ENCODE measurements around the gene MDH2. TPM values are rescaled to one million over a fixed set of nuclear protein-coding genes. Genes with fewer than 3 reads are reported as not detected.

The MDH2 gene
- 54.0 and 62.2 TPM in 2 replicates for total RNA-seq

GRCh38 chr7:76047811-76048667 is at the start of gene MDH2, which contains the start of gene STYXL1:
Gene MDH2, plus strand, starts transcription at chr7:76048106. Its CDS starts 55 bp downstream, at chr7:76048161.
Gene STYXL1, minus strand, starts transcription at chr7:76048000. Its CDS starts 17,477 bp downstream, at chr7:76030523.

Other genes with a start within 250 kb of the MDH2 start
- not detected in 2 replicates for gene CCL24, start 234.3 kb upstream of the MDH2 start, total RNA-seq
- gene RHBDD2, start 169.1 kb upstream of the MDH2 start, total RNA-seq: 13.3 and 14.5 TPM in 2 replicates
- gene POR, start 133.0 kb upstream of the MDH2 start, total RNA-seq: 57.6 and 91.3 TPM in 2 replicates
- 37.3 and 42.9 TPM in 2 replicates for gene TMEM120A, start 53.5 kb upstream of the MDH2 start, total RNA-seq
- 37.4 and 44.9 TPM in 2 replicates for gene STYXL1, start 106 bp upstream of the MDH2 start, total RNA-seq
- under 0.01 TPM in 1 of 2 replicates, not detected in the other for gene SRRM3, start 153.8 kb downstream of the MDH2 start, total RNA-seq